ENCODE measurements around the gene TET2.

The TET2 gene

GRCh38 chr4:105146276-105147015, at the start of gene TET2:
Gene TET2 (plus strand): TSS chr4:105146876. CDS start chr4:105233943, 87,067 bp downstream.
- peak; percentile 89 for DNase-seq

- no peak for DNase-seq
Measured at GRCh38 chr4:105102016-105102415, 44.7 kb upstream of the TET2 start.

- no peak for DNase-seq
Measured at GRCh38 chr4:105106426-105106825, 40.2 kb upstream of the TET2 start.

- no peak for DNase-seq
Measured at GRCh38 chr4:105107095-105107856, 39.4 kb upstream of the TET2 start.

- no peak for DNase-seq
Measured at GRCh38 chr4:105108971-105109370, 37.7 kb upstream of the TET2 start.

GRCh38 chr4:105112274-105112673, 34.4 kb upstream of the TET2 start:
- DNase-seq = no peak

- no peak for DNase-seq
Measured at GRCh38 chr4:105113800-105114199, 32.9 kb upstream of the TET2 start.

GRCh38 chr4:105116616-105117319, 29.9 kb upstream of the TET2 start:
- DNase-seq = no peak

- DNase-seq = no peak
Measured at GRCh38 chr4:105119356-105119755, 27.3 kb upstream of the TET2 start.

- DNase-seq = no peak
Measured at GRCh38 chr4:105120626-105121025, 26.1 kb upstream of the TET2 start.

GRCh38 chr4:105122350-105122749, 24.3 kb upstream of the TET2 start:
- no peak for DNase-seq

GRCh38 chr4:105126311-105127169, 20.1 kb upstream of the TET2 start:
- DNase-seq = no peak

GRCh38 chr4:105127170-105127445, 19.6 kb upstream of the TET2 start:
- no peak for DNase-seq

GRCh38 chr4:105128208-105128607, 18.5 kb upstream of the TET2 start:
- DNase-seq = no peak

- no peak for DNase-seq
Measured at GRCh38 chr4:105129286-105130040, 17.2 kb upstream of the TET2 start.

- DNase-seq = no peak
Measured at GRCh38 chr4:105130945-105131344, 15.7 kb upstream of the TET2 start.

GRCh38 chr4:105133976-105134375, 12.7 kb upstream of the TET2 start:
- no peak for DNase-seq

GRCh38 chr4:105135785-105136184, 10.9 kb upstream of the TET2 start:
- DNase-seq = no peak

GRCh38 chr4:105137121-105137875, 9.4 kb upstream of the TET2 start:
- DNase-seq = no peak

GRCh38 chr4:105139646-105140045, 7.0 kb upstream of the TET2 start:
- DNase-seq = no peak

Measured in femur (tissue), 1 donor.